Measurements from ENCODE around the gene C2CD2L.
"Not testable (repeated sequence)": the region's sequence is repeated elsewhere in the genome, so short reads cannot be mapped to it uniquely, and the experiment has no call there.

C2CD2L gene

GRCh38 chr11:119106564-119107537 is at the start of gene C2CD2L:
Gene C2CD2L, plus strand, starts transcription at chr11:119107344. Its CDS starts 398 bp downstream, at chr11:119107742.
- DNase-seq (ENCODE audit: low read depth) = peak; percentile 88
- peak within 1 kb of the TSS; percentile 78 for H3K4me3 ChIP-seq (ENCODE audit: low read length)
- TF ChIP-seq CTCF (conservative IDR thresholded peaks at IDR 0.05; ENCODE audit: low read length) = no peak

DNA sequence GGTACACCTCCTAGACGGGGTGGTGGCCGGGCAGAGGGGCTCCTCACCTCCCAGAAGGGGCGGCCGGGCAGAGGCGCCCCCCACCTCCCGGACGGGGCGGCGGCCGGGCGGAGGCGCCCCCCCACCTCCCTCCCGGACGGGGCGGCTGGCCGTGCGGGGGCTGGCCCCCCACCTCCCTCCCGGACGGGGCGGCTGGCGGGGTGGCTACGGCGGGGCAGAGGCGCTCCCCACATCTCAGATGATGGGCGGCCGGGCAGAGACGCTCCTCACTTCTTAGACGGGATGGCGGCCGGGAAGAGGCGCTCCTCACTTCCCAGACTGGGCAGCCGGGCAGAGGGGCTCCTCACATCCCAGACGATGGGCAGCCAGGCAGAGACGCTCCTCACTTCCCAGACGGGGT is 48.0 kb upstream of the C2CD2L start:
- DNase-seq (ENCODE audit: low read depth); H3K4me3 ChIP-seq (ENCODE audit: low read length): not testable (repeated sequence)

DNA sequence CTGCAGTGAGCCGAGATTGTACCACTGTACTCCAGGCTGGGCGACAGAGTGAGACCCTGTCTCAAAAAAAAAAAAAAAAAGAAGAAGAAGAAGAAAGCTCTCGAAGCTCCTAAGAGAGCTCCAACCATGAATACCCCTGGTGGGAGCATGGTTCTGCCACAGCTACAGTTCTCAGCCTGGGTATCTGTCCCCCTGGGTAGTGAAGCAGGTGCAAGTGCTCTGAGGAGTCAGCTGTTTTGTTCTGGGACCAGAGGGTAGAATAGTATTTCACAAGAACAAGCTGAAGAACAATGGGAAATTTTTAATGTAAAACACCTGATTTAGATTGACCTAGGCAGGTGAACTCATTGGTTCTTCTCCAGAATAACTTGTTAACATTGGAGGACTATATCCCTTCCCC is 45.9 kb upstream of the C2CD2L start:
- no peak for TF ChIP-seq CTCF (conservative IDR thresholded peaks at IDR 0.05; ENCODE audit: low read length)
- H3K4me3 ChIP-seq (ENCODE audit: low read length) = no peak overlapping the region
- DNase-seq (ENCODE audit: low read depth) = no peak

GRCh38 chr11:119062779-119063178 is 44.4 kb upstream of the C2CD2L start:
- TF ChIP-seq CTCF (conservative IDR thresholded peaks at IDR 0.05; ENCODE audit: low read length) = no peak
- H3K4me3 ChIP-seq (ENCODE audit: low read length) = no peak overlapping the region
- peak; percentile 57 for DNase-seq (ENCODE audit: low read depth)

- TF ChIP-seq CTCF (conservative IDR thresholded peaks at IDR 0.05; ENCODE audit: low read length) = peak; percentile 62
- peak; percentile 46 for DNase-seq (ENCODE audit: low read depth)
- H3K4me3 ChIP-seq (ENCODE audit: low read length) = no peak overlapping the region
Observed at GRCh38 chr11:119065369-119065768, 41.8 kb upstream of the C2CD2L start.

DNA sequence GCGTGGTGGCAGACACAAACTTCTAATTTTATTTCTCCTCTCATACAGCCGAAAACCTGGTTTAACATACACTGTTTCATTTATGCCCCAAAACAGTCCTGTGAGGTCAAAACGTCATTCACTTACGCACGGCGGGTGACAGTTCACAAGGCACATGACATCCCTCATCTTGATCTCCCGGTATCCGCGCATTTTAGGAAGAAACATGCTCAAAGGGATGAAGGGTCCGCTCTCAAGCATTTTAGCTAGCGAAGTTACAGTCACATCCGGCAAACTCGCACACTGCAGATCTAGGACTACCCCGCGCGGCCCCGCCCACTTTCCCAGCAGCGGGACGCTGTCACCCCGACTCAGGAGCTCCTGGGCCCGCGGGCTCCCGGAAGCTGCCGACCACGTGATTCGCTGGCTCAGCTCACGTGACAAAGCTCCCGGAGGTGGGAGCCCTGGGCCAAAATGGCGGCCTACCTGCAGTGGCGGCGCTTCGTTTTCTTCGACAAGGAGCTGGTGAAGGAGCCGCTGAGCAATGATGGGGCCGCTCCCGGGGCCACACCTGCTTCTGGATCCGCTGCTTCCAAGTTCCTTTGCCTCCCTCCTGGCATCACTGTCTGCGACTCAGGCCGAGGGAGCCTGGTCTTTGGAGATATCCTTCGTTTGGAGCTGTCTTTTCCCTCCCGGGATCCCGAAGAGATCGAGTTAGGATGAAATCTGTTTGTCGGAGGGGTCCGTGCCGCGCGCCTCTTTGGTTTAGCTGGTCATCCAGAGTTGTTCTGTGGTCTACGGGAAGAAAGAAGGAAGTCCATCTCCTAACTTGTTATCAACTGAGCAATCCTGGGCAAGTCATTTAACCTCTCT is 39.5 kb upstream of the C2CD2L start, which contains the start of gene VPS11:
VPS11 (plus strand) TSS at position 448 of the 852 bp plus-strand sequence; CDS start at position 454, 6 bp downstream.
- DNase-seq (ENCODE audit: low read depth) = peak; percentile 94
- no peak for TF ChIP-seq CTCF (conservative IDR thresholded peaks at IDR 0.05; ENCODE audit: low read length)
- peak within 1 kb of the TSS; percentile 79 for H3K4me3 ChIP-seq (ENCODE audit: low read length)

DNA sequence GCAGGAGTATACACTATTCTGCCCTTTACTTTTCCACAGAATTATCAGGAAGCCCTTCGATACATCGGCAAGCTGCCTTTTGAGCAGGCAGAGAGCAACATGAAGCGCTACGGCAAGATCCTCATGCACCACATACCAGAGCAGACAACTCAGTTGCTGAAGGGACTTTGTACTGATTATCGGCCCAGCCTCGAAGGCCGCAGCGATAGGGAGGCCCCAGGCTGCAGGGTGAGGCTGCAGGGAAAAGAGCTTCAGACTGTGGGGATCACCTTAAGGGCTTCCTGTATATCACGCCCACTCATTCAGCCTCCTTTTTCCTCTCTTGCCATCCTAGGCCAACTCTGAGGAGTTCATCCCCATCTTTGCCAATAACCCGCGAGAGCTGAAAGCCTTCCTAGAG is 29.3 kb upstream of the C2CD2L start:
- no peak for DNase-seq (ENCODE audit: low read depth)
- TF ChIP-seq CTCF (conservative IDR thresholded peaks at IDR 0.05; ENCODE audit: low read length) = no peak
- no peak overlapping the region for H3K4me3 ChIP-seq (ENCODE audit: low read length)

Measured in AG10803 (cell line).